Fibroblast of lung (primary cell): ENCODE results near the gene MSH6. TPM values are rescaled to one million over a fixed set of nuclear protein-coding genes. Genes with fewer than 3 reads are reported as not detected.

Source experiments
- DNase-seq, 2 donors: peaks; one replicate each; pipeline versions ENCODE4 v3.0.0 to v3.0.0-alpha.2; 2010; ENCODE audit warnings: low read depth in 2 of 2
- H2AFZ ChIP-seq: 2 replicates; pipeline ENCODE4 v1.5.1; 2012; ENCODE audit warnings: low read length, control low read depth, inconsistent platforms
- H3K27ac ChIP-seq: 2 replicates; pipeline ENCODE4 v1.5.1; 2011; ENCODE audit warnings: low read length, control low read depth; ENCODE audit not compliant: insufficient read depth
- H3K27me3 ChIP-seq: 2 replicates; pipeline ENCODE4 v1.5.1; 2011; ENCODE audit warnings: mild to moderate bottlenecking, low read length; ENCODE audit not compliant: control insufficient read depth, insufficient read depth
- H3K36me3 ChIP-seq: 2 replicates; pipeline ENCODE4 v1.5.1; 2011; ENCODE audit warnings: low read length; ENCODE audit not compliant: control insufficient read depth, insufficient read depth
- H3K4me1 ChIP-seq: 2 replicates; pipeline ENCODE4 v1.5.1; 2011; ENCODE audit warnings: low read length; ENCODE audit not compliant: control insufficient read depth, insufficient read depth; ENCODE audit errors: extremely low read depth
- H3K4me2 ChIP-seq: 2 replicates; pipeline ENCODE4 v1.5.1; 2011; ENCODE audit warnings: low read length, control low read depth; ENCODE audit not compliant: insufficient read depth; ENCODE audit errors: extremely low read depth
- H3K4me3 ChIP-seq, 4 experiments: fragments of 200-600 bp in 1 of 4; sonication (generic) in 1 of 4; replicated peaks in 1 of 4; 2 replicates each; pipeline ENCODE4 v1.5.1; 2011 to 2016; ENCODE audit warnings: low read length in 4 of 4, low read depth in 3 of 4, mild to moderate bottlenecking in 3 of 4, control low read depth in 2 of 4, inconsistent platforms in 1 of 4, mixed read lengths in 1 of 4; ENCODE audit not compliant: insufficient read depth in 1 of 4; ENCODE audit errors: control extremely low read depth in 1 of 4
- H3K79me2 ChIP-seq: 2 replicates; pipeline ENCODE4 v1.5.1; 2012; ENCODE audit warnings: mild to moderate bottlenecking, low read length, inconsistent platforms; ENCODE audit not compliant: control insufficient read depth, insufficient read depth
- H3K9ac ChIP-seq: 2 replicates; pipeline ENCODE4 v1.5.1; 2011; ENCODE audit warnings: mild to moderate bottlenecking, low read length, control low read depth; ENCODE audit not compliant: insufficient read depth
- H3K9me3 ChIP-seq: 2 replicates; pipeline ENCODE4 v1.5.1; 2012; ENCODE audit warnings: low read depth, low read length; ENCODE audit not compliant: control insufficient read depth, insufficient read depth
- H4K20me1 ChIP-seq: 2 replicates; pipeline ENCODE4 v1.5.1; 2011; ENCODE audit warnings: low read length; ENCODE audit not compliant: control insufficient read depth, insufficient read depth; ENCODE audit errors: extremely low read depth
- CTCF ChIP-seq, 2 donors: IDR thresholded peaks in 1 of 2; conservative IDR thresholded peaks in 1 of 2; 1 replicate in 1 of 2; 2 replicates in 1 of 2; pipeline ENCODE4 v1.5.1; 2011 to 2012; ENCODE audit warnings: low read length in 2 of 2, control low read depth in 1 of 2, inconsistent platforms in 1 of 2, low read depth in 1 of 2, mild to moderate bottlenecking in 1 of 2
- EZH2 ChIP-seq: IDR thresholded peaks from 2 replicates; pipeline ENCODE4 v1.5.1; 2012; ENCODE audit warnings: low read length, control low read depth, mild to moderate bottlenecking; ENCODE audit errors: missing control alignments
- polyA plus RNA-seq, 2 donors: library from polyadenylated mRNA; depleted of rRNA in 1 of 2; stranded (reverse) in 1 of 2; unstranded in 1 of 2; fragments of >200 nt; gene quantifications; 2 replicates each; pipeline ENCODE4 v1.2.1, GENCODE V29; 2011 to 2012; ENCODE audit warnings: missing spikeins in 1 of 2
- total RNA-seq: library from RNA; depleted of rRNA; stranded (reverse); fragments of >200 nt; gene quantifications from 2 replicates; pipeline ENCODE4 v1.2.1, GENCODE V29; 2014

Gene MSH6
- total and polyA plus RNA-seq, 2 donors (not counting 1 experiment from before 2014, with no cell fraction given) = 29.4 to 37.9 TPM

- DNase-seq = no peak
- peaks cover 10% of the 10 kb centered on the region for H3K36me3 ChIP-seq
- no peak overlapping the region for H3K4me2 ChIP-seq
- TF ChIP-seq EZH2 = no peak
- no peak for TF ChIP-seq CTCF (conservative IDR thresholded peaks at IDR 0.05 in 1 of 2, IDR thresholded peaks at IDR 0.05 in 1 of 2; ENCODE audit: low read depth in 1 of 2, low read length in 2 of 2)
- H2AFZ ChIP-seq = no peak overlapping the region
- H3K4me1 ChIP-seq = peaks cover 6% of the 10 kb centered on the region
- no peaks in the 10 kb centered on the region for H3K79me2 ChIP-seq
- H3K4me3 ChIP-seq = no peak overlapping the region
- H3K27me3 ChIP-seq = no peaks in the 10 kb centered on the region
- H3K9me3 ChIP-seq = no peaks in the 10 kb centered on the region
- no peaks in the 10 kb centered on the region for H4K20me1 ChIP-seq
- H3K9ac ChIP-seq = no peak overlapping the region
- H3K27ac ChIP-seq = no peak overlapping the region
Measured at GRCh38 chr2:47808614-47809013, 25.7 kb downstream of the MSH6 start.

GRCh38 chr2:47809903-47810302 is 27.0 kb downstream of the MSH6 start:
- no peak for DNase-seq
- Histone ChIP-seq H3K4me2 (no peak overlapping the region), H2AFZ (no peak overlapping the region), H3K4me1 (peaks cover 6% of the 10 kb centered on the region), H3K9me3 (no peaks in the 10 kb centered on the region), H3K36me3 (peaks cover 7% of the 10 kb centered on the region), H3K9ac (no peak overlapping the region), H4K20me1 (no peaks in the 10 kb centered on the region), H3K27me3 (no peaks in the 10 kb centered on the region), H3K79me2 (no peaks in the 10 kb centered on the region), H3K27ac (no peak overlapping the region), H3K4me3 (no peak overlapping the region)
- no peak for TF ChIP-seq EZH2
- no peak for TF ChIP-seq CTCF (conservative IDR thresholded peaks at IDR 0.05 in 1 of 2, IDR thresholded peaks at IDR 0.05 in 1 of 2; ENCODE audit: low read depth in 1 of 2, low read length in 2 of 2)

GRCh38 chr2:47810850-47811249 is 27.9 kb downstream of the MSH6 start:
- no peak for TF ChIP-seq EZH2
- no peak for TF ChIP-seq CTCF (conservative IDR thresholded peaks at IDR 0.05 in 1 of 2, IDR thresholded peaks at IDR 0.05 in 1 of 2; ENCODE audit: low read depth in 1 of 2, low read length in 2 of 2)
- Histone ChIP-seq H4K20me1 (no peaks in the 10 kb centered on the region), H3K4me2 (no peak overlapping the region), H3K27ac (no peak overlapping the region), H3K79me2 (no peaks in the 10 kb centered on the region), H3K36me3 (peaks cover 7% of the 10 kb centered on the region), H2AFZ (no peak overlapping the region), H3K4me1 (peaks cover 6% of the 10 kb centered on the region), H3K9me3 (no peaks in the 10 kb centered on the region), H3K4me3 (no peak overlapping the region), H3K9ac (no peak overlapping the region), H3K27me3 (no peaks in the 10 kb centered on the region)
- no peak for DNase-seq
